ENCODE results near the gene NPHS1. TPM values are rescaled to one million over a fixed set of nuclear protein-coding genes. Genes with fewer than 3 reads are reported as not detected.
A peak's percentile ranks its signal among the peaks of the same experiment; 100 is the strongest.

NPHS1 gene
- 15.7 and 17.5 TPM in 2 replicates for total RNA-seq
- long read RNA-seq, partial matches to known transcripts = 16 of 24 reads
- long read RNA-seq, other reads (novel, unspliced or antisense) = 8 of 24 reads

GRCh38 chr19:35852029-35852780 lies at the start of gene NPHS1:
NPHS1 (minus strand) TSS chr19:35852504; CDS start chr19:35851837, 667 bp downstream.
- Mint-ChIP-seq H3K4me1 (ENCODE audit: low read depth) (peaks cover 29% of the 10 kb centered on the region), H3K4me3 (ENCODE audit: low read depth) (peak within 1 kb of the TSS; percentile 19), H3K27me3 (peaks cover 20% of the 10 kb centered on the region), H3K9me3 (ENCODE audit: low read depth) (no peaks in the 10 kb centered on the region), H3K36me3 (ENCODE audit: insufficient read depth) (no peaks in the 10 kb centered on the region), H3K27ac (no peak within 1 kb of the TSS)
- no peak for DNase-seq (ENCODE audit: low spot score, unreplicated experiment)
- TF ChIP-seq CTCF (IDR thresholded peaks at IDR 0.05; ENCODE audit: unreplicated experiment) = no peak

- Mint-ChIP-seq H3K27ac (no peak overlapping the region), H3K27me3 (peaks cover 25% of the 10 kb centered on the region)
Measured at GRCh38 chr19:35901055-35901644, 48.8 kb upstream of the NPHS1 start.

GRCh38 chr19:35899547-35900214 lies 47.4 kb upstream of the NPHS1 start:
- TF ChIP-seq CTCF (IDR thresholded peaks at IDR 0.05; ENCODE audit: unreplicated experiment) = no peak
- peak; percentile 29 for DNase-seq (ENCODE audit: low spot score, unreplicated experiment)
- Mint-ChIP-seq H3K36me3 (ENCODE audit: insufficient read depth) (no peaks in the 10 kb centered on the region), H3K27ac (peak overlapping the region; percentile 84), H3K27me3 (peaks cover 22% of the 10 kb centered on the region), H3K4me1 (ENCODE audit: low read depth) (peaks cover 15% of the 10 kb centered on the region), H3K9me3 (ENCODE audit: low read depth) (no peaks in the 10 kb centered on the region), H3K4me3 (ENCODE audit: low read depth) (peak overlapping the region; percentile 88)

More at GRCh38 chr19:35901055-35901644, 48.8 kb upstream of the NPHS1 start:
- DNase-seq (ENCODE audit: low spot score, unreplicated experiment) = no peak
- TF ChIP-seq CTCF (IDR thresholded peaks at IDR 0.05; ENCODE audit: unreplicated experiment) = no peak
- Mint-ChIP-seq H3K4me1 (ENCODE audit: low read depth) (peaks cover 15% of the 10 kb centered on the region), H3K4me3 (ENCODE audit: low read depth) (peak overlapping the region; percentile 88), H3K9me3 (ENCODE audit: low read depth) (no peaks in the 10 kb centered on the region), H3K36me3 (ENCODE audit: insufficient read depth) (no peaks in the 10 kb centered on the region)

GRCh38 chr19:35898499-35898809 lies 46.1 kb upstream of the NPHS1 start:
- TF ChIP-seq CTCF (IDR thresholded peaks at IDR 0.05; ENCODE audit: unreplicated experiment) = no peak
- Mint-ChIP-seq H3K36me3 (ENCODE audit: insufficient read depth) (no peaks in the 10 kb centered on the region), H3K4me1 (ENCODE audit: low read depth) (peaks cover 13% of the 10 kb centered on the region), H3K27me3 (peaks cover 19% of the 10 kb centered on the region), H3K4me3 (ENCODE audit: low read depth) (peak overlapping the region; percentile 88), H3K27ac (no peak overlapping the region), H3K9me3 (ENCODE audit: low read depth) (no peaks in the 10 kb centered on the region)
- no peak for DNase-seq (ENCODE audit: low spot score, unreplicated experiment)

- no peak for DNase-seq (ENCODE audit: low spot score, unreplicated experiment)
- Mint-ChIP-seq H3K36me3 (ENCODE audit: insufficient read depth) (no peaks in the 10 kb centered on the region), H3K4me3 (ENCODE audit: low read depth) (peak overlapping the region; percentile 53), H3K4me1 (ENCODE audit: low read depth) (peaks cover 10% of the 10 kb centered on the region), H3K9me3 (ENCODE audit: low read depth) (no peaks in the 10 kb centered on the region), H3K27me3 (peaks cover 13% of the 10 kb centered on the region), H3K27ac (no peak overlapping the region)
- TF ChIP-seq CTCF (IDR thresholded peaks at IDR 0.05; ENCODE audit: unreplicated experiment) = no peak
Measured at GRCh38 chr19:35897706-35898451, 45.6 kb upstream of the NPHS1 start.
